Activated naive CD4-positive, alpha-beta T cell treated with anti-CD3 and anti-CD28 coated beads for 36 hours (primary cell): ENCODE measurements around the gene CYRIA. TPM values are rescaled to one million over a fixed set of nuclear protein-coding genes. Genes with fewer than 3 reads are reported as not detected.

Experiments used
- CTCF ChIA-PET: fragments of 350-600 bp; sonication (Branson Sonifier 250); formaldehyde crosslinking; loops from one replicate; lab custom pipeline; 2021; ENCODE audit warnings: antibody characterized with exemption; lab: Charles Lee
- DNase-seq: peaks from one replicate; pipeline ENCODE4 v3.0.0-alpha.2; 2020
- H3K27ac Mint-ChIP-seq: one replicate; pipeline ENCODE4 v1.8.0; 2021; ENCODE audit warnings: mild to moderate bottlenecking, mixed read lengths
- H3K27me3 Mint-ChIP-seq: one replicate; pipeline ENCODE4 v1.8.0; 2021; ENCODE audit warnings: low read depth, mixed read lengths
- H3K36me3 Mint-ChIP-seq: one replicate; pipeline ENCODE4 v1.8.0; 2021; ENCODE audit warnings: low read depth, mixed read lengths
- H3K4me1 Mint-ChIP-seq: one replicate; pipeline ENCODE4 v1.8.0; 2021; ENCODE audit warnings: low read depth, mixed read lengths
- H3K4me3 Mint-ChIP-seq: one replicate; pipeline ENCODE4 v1.8.0; 2021; ENCODE audit warnings: mild to moderate bottlenecking, moderate library complexity, mixed read lengths
- H3K9me3 Mint-ChIP-seq: one replicate; pipeline ENCODE4 v1.8.0; 2021; ENCODE audit warnings: mixed read lengths
- intact Hi-C: fragments of 100-400 bp; cut with micrococcal nuclease; formaldehyde crosslinking; loops from one replicate; pipeline ENCODE4 v1.15.1; 2023
- total RNA-seq, 2 experiments: library from RNA; stranded (reverse); gene quantifications; one replicate each; pipeline ENCODE4 v1.2.3, GENCODE V29; 2021

CYRIA gene
- 1 to 10 TPM; 1.0 to 1.2 TPM for total RNA-seq

DNA sequence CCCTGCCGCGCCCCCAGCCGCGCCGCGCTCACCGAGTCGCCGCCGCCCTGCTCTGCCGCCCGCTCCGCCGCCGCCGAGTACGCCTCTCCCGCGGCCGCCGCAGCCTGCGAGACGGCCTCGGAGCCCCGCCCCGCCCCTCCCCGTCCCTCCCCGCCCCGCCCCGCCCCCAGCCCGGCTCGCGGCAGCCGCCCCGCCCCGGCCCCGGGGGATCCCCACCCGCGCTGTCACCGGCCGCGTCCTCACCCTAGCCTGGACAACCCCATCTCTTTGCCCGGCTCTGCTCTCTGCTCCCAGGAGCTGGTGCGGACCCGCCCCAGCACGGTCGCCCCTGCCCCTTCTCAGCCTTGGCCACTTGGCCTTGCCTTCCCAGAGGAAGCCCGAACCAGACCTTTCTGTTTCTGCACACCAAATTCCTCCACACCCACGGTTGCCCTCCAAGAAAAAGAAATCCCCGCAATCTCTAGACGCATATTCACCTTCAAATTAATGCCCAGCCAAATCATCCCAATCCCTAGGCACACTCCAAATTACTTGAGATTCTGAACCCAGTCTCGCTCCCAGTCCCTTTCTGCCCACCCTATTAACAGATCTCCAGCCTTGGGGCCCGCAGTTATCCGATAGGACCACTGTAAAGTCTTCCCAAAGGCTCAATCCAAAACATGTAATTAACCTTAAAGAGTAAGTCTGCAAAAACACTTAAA lies at the start of gene CYRIA:
CYRIA (minus strand) TSS at position 87 of the 701 bp plus-strand sequence. CDS start 77,715 bp downstream, outside the sequence.
- Mint-ChIP-seq H3K9me3 (no peaks in the 10 kb centered on the region), H3K4me3 (peak within 1 kb of the TSS; percentile 78), H3K4me1 (peaks cover 16% of the 10 kb centered on the region), H3K27me3 (peaks cover 57% of the 10 kb centered on the region), H3K27ac (peak within 1 kb of the TSS; percentile 73), H3K36me3 (no peaks in the 10 kb centered on the region)
- intact Hi-C loops = loop anchor here (1.0 to 5.0 kb wide), 4 partner anchors 41 to 699 kb away; no protein-coding TSS in a partner anchor
- CTCF ChIA-PET = no interaction called here
- peak; percentile 65 for DNase-seq

DNA sequence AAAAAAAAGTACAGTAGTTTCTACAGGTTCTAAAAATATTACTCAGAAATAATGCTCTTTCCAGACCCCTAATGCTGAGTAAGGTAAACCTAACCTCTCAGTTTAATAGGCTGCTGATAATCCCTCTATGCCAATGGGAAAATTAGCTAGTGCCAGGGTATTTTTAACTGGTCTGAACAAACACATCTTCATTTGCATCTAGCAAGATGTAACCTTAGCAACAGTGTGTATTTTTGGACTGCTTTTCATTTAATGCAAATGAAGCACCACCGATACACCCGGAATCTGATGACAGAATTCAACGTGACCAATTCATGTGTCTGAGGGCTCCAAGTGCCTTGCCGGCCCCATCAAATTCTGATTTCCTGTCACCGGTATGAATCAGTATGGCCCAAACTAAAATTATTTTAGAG lies 47.4 kb upstream of the CYRIA start:
- DNase-seq = no peak
- H3K27me3 Mint-ChIP-seq = peaks cover 16% of the 10 kb centered on the region
- H3K27ac Mint-ChIP-seq = no peak overlapping the region
- no peaks in the 10 kb centered on the region for H3K36me3 Mint-ChIP-seq
- no peak overlapping the region for H3K4me3 Mint-ChIP-seq
- no peaks in the 10 kb centered on the region for H3K4me1 Mint-ChIP-seq
- no peaks in the 10 kb centered on the region for H3K9me3 Mint-ChIP-seq
- CTCF ChIA-PET = interaction anchor here (1.8 kb wide), 1 partner anchor 44 kb away, joined by 6 read pairs; no protein-coding TSS in a partner anchor
- intact Hi-C loops = no loop called here

DNA sequence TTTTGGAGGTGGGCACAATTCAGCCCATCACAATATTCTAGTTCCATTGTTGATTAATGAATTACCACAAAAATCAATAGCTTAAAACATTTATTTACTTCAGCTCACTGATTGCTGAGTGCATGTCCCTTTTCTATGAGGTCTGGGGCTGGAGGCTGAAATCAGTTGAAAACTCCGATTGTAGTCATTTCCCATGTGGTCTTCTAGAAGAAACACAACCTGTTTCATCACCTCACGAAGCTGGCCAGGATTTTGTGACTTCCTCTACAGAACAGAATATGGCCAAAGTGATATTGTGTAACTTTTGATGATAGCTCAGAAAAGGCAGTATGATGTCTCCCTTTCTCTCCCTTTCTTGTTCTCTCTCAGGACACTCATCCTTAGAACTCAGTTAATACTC lies 44.1 kb upstream of the CYRIA start:
- CTCF ChIA-PET = no interaction called here
- DNase-seq = no peak
- no peak overlapping the region for H3K4me3 Mint-ChIP-seq
- no peaks in the 10 kb centered on the region for H3K36me3 Mint-ChIP-seq
- H3K9me3 Mint-ChIP-seq = no peaks in the 10 kb centered on the region
- intact Hi-C loops = no loop called here
- H3K27ac Mint-ChIP-seq = no peak overlapping the region
- peaks cover 5% of the 10 kb centered on the region for H3K4me1 Mint-ChIP-seq
- peaks cover 23% of the 10 kb centered on the region for H3K27me3 Mint-ChIP-seq

DNA sequence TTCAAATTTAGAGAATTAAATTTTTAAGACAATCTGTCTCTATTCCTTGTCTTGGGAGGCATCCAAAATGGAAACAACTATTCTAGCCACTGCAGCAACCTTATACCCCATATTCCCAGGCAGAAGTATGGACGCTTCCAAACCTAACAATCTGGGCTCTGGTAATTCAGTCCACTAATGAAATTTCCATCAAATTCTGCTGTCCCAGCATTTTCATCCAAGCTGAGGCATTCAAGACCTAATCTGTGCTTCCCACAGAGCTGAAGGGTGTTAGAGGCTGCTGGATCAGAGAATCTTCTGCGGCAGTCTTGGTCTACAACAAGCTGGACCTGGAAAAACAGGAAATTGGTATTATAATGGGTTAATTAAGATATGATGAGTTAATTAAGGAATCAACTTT lies 42.5 kb upstream of the CYRIA start:
- no peak for DNase-seq
- Mint-ChIP-seq H3K27me3 (peaks cover 23% of the 10 kb centered on the region), H3K4me1 (peaks cover 5% of the 10 kb centered on the region), H3K4me3 (no peak overlapping the region), H3K36me3 (no peaks in the 10 kb centered on the region), H3K9me3 (no peaks in the 10 kb centered on the region), H3K27ac (no peak overlapping the region)
- intact Hi-C loops = no loop called here
- CTCF ChIA-PET = no interaction called here

DNA sequence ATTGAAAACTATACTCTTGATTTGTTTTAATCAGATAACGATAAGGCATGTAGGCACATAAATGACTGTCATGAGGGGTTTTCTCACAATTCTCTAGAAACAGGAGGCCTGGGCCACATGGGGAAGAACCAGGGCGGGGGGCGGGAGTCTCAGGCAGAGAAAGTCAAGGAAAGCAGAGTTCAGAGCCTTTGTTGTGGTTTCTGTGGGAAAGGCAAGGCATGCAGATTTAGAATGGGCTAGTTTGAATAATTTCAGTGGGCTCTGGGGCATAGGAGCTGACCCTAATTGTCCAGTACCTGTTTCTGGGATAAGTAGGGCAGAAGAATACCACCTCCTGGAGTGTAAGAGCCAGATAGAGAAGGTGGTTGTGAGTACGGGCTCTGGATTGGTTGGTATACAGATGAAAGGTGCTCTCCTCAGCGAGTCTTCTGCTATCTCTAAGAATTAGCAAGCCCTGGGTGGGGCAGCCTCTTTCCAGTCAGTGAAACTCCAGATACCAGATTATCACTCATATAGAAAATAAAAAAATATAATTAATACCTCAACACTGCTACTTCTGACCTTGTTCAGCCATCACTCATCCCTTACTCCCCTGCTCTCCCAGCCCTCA lies 41.5 kb upstream of the CYRIA start:
- H3K36me3 Mint-ChIP-seq = no peaks in the 10 kb centered on the region
- no peak overlapping the region for H3K4me3 Mint-ChIP-seq
- CTCF ChIA-PET = no interaction called here
- H3K4me1 Mint-ChIP-seq = peaks cover 5% of the 10 kb centered on the region
- no peak for DNase-seq
- no peaks in the 10 kb centered on the region for H3K9me3 Mint-ChIP-seq
- H3K27ac Mint-ChIP-seq = no peak overlapping the region
- intact Hi-C loops = no loop called here
- peaks cover 23% of the 10 kb centered on the region for H3K27me3 Mint-ChIP-seq

DNA sequence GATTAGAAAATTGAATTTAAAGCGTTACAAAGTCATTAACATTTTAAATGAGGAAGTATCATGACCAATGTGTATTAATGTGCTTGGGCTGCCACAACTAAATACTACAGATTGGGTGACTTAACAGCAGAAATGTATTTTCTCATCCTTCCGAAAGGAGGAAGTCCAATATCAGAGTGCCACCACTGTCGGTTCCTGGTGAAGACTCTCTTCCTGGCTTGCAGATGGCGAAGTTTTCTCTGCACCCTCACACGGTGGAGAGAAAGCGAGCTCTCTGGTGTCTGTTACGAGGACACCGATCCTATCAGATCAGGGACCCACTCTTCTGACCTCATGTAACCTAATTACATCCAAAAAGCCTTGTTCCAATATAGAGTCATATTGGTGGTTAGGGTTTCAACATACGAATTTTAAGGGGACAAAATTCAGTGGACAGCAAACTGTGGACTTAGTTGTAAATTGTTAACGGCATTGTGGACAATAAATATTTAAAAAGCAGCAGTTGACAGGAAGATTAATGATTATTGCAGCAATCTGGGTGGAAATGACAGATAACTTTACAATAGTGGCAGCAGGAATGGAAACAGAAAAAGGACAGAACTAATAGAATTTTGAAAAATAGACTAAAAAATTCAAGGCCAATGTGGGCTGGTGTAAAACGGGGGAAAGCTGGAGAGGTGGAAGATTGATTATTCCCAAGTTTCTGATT lies 35.1 kb upstream of the CYRIA start:
- intact Hi-C loops = no loop called here
- no peaks in the 10 kb centered on the region for H3K36me3 Mint-ChIP-seq
- DNase-seq = no peak
- peaks cover 22% of the 10 kb centered on the region for H3K27me3 Mint-ChIP-seq
- H3K4me1 Mint-ChIP-seq = no peaks in the 10 kb centered on the region
- H3K4me3 Mint-ChIP-seq = no peak overlapping the region
- CTCF ChIA-PET = interaction anchor here (0.6 kb wide), 1 partner anchor 55 kb away, joined by 3 read pairs; no protein-coding TSS in a partner anchor
- peaks cover 12% of the 10 kb centered on the region for H3K9me3 Mint-ChIP-seq
- H3K27ac Mint-ChIP-seq = no peak overlapping the region

DNA sequence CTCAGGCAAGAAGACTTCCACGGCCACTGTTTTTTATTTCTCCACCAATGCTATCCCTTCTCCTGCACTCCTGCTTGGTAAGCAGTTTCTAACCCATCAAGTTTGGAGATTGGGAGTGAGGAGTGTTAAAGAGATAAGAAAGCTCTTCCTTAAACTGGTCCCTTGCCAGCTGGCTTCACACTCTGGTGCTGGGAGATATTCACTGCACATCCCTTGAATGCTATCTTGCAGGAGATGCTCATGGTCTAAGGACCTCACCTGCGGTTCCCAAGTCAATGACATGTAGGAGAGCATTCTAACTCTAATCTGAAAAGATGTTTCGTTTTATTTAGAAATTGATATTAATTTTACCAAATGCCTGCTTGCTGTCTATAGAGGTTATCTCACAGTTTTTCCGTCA lies 28.2 kb upstream of the CYRIA start:
- H3K4me1 Mint-ChIP-seq = no peaks in the 10 kb centered on the region
- H3K27me3 Mint-ChIP-seq = peaks cover 18% of the 10 kb centered on the region
- no peak overlapping the region for H3K4me3 Mint-ChIP-seq
- DNase-seq = no peak
- CTCF ChIA-PET = no interaction called here
- H3K9me3 Mint-ChIP-seq = peaks cover 12% of the 10 kb centered on the region
- intact Hi-C loops = loop anchor here (1.0 kb wide), 1 partner anchor 16 kb away; no protein-coding TSS in a partner anchor
- H3K36me3 Mint-ChIP-seq = no peaks in the 10 kb centered on the region
- H3K27ac Mint-ChIP-seq = no peak overlapping the region

DNA sequence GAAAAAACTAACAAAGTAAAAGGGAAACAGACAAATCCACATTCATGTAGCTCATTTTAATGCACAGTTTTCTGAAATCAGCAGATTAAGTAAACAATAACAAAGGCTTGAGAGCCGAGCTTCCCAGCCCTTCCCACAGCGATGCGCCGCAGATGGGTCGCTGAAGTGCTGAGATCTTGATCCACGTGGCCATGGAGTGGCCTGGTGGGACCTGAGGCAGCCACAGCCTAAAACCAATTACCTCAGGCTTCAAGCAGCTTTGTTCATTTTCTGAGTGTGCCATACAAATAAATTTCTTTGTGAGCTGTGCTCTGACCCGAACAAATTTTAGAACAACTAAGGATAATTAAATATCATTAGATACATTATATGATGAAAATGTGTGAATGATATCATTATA lies 25.6 kb upstream of the CYRIA start:
- Mint-ChIP-seq H3K27ac (no peak overlapping the region), H3K36me3 (no peaks in the 10 kb centered on the region), H3K4me3 (no peak overlapping the region), H3K4me1 (no peaks in the 10 kb centered on the region), H3K9me3 (peaks cover 3% of the 10 kb centered on the region), H3K27me3 (peaks cover 12% of the 10 kb centered on the region)
- intact Hi-C loops = no loop called here
- CTCF ChIA-PET = no interaction called here
- no peak for DNase-seq

DNA sequence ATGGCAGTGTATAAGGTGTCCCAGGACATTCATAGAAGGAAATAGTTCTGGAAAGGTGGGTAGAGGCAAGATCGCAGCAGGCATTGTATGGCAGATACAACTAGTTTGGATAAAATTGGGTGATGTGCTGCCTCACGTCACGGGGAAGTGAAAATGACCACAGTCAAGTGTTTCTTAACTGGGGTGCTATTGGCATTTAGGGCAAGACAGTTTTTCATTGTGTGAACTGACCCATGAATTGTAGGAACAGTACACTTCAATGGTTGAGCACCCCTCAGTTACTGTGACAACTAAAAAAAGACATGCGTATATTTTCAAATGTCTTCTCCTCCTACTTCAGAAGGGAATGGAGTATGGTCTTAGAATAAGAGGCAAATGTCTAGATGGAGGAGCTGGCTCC lies 22.3 kb upstream of the CYRIA start:
- H3K9me3 Mint-ChIP-seq = no peaks in the 10 kb centered on the region
- DNase-seq = no peak
- H3K27me3 Mint-ChIP-seq = peaks cover 15% of the 10 kb centered on the region
- H3K4me1 Mint-ChIP-seq = no peaks in the 10 kb centered on the region
- no peaks in the 10 kb centered on the region for H3K36me3 Mint-ChIP-seq
- no peak overlapping the region for H3K27ac Mint-ChIP-seq
- intact Hi-C loops = no loop called here
- no peak overlapping the region for H3K4me3 Mint-ChIP-seq
- CTCF ChIA-PET = no interaction called here

DNA sequence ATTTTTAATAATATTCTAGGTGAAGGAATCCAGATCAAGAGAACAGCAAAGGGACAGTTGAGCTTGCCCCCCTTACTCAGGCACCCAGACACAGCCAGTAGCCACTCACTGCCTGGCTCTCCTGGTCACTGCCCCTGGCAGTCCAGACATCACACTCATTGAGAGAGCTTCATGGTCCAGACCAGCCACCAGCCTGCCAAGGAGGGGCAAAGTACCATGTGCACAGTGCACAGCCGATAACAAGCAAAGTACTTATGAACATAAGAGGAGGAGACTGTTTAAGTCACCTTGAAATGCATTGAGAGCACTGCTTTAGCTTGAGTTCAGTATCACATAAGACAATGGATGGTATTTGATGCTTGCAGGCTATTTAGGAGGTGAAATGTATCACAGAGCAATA lies 21.6 kb upstream of the CYRIA start:
- peaks cover 18% of the 10 kb centered on the region for H3K27me3 Mint-ChIP-seq
- no peak overlapping the region for H3K27ac Mint-ChIP-seq
- intact Hi-C loops = no loop called here
- H3K9me3 Mint-ChIP-seq = no peaks in the 10 kb centered on the region
- no peaks in the 10 kb centered on the region for H3K4me1 Mint-ChIP-seq
- no peaks in the 10 kb centered on the region for H3K36me3 Mint-ChIP-seq
- DNase-seq = no peak
- H3K4me3 Mint-ChIP-seq = no peak overlapping the region
- CTCF ChIA-PET = no interaction called here

DNA sequence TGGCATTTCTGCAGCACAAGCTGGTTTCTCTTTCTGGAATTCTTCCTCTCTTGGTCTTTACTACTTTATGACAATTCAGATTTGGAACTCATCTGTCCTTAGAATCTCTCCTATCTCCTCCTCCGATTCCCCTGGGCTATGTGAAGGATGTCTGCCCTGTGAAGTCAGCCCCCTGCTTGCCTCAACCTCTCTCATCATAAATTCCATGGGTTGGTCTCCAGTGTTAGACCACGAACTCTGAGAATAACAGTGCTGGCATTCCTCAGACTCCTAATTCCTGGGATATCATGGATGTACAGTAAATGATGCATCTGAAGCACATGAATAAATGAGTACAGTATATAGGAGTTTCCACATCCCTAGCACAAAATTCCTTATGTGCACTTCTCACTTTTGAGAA lies 21.0 kb upstream of the CYRIA start:
- Mint-ChIP-seq H3K4me3 (no peak overlapping the region), H3K36me3 (no peaks in the 10 kb centered on the region), H3K27me3 (peaks cover 20% of the 10 kb centered on the region), H3K4me1 (no peaks in the 10 kb centered on the region), H3K27ac (no peak overlapping the region), H3K9me3 (no peaks in the 10 kb centered on the region)
- CTCF ChIA-PET = no interaction called here
- no peak for DNase-seq
- intact Hi-C loops = no loop called here

DNA sequence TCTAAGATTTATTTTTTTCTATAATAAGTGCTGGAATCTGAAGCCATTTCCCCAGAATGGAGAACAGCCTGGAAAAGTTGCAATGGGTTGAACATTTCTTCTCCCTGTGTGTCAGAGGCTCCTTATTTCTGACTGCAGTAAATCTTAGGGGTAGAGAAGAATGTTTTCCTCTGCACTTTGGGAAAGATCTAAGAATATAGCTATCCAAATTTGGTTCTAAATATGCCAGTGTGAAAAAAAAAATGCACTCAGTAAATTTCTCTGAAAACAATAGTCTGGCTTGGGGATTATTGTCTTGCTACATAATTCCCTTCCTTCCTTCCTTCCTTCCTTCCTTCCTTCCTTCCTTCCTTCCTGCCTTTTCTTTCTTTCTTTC lies 19.7 kb upstream of the CYRIA start:
- Mint-ChIP-seq H3K9me3 (no peaks in the 10 kb centered on the region), H3K36me3 (no peaks in the 10 kb centered on the region), H3K4me1 (no peaks in the 10 kb centered on the region), H3K4me3 (no peak overlapping the region), H3K27ac (no peak overlapping the region), H3K27me3 (peaks cover 24% of the 10 kb centered on the region)
- intact Hi-C loops = no loop called here
- CTCF ChIA-PET = no interaction called here
- no peak for DNase-seq
